ENCODE data around the gene TPM3. TPM values are rescaled to one million over a fixed set of nuclear protein-coding genes. Genes with fewer than 3 reads are reported as not detected.
A peak's percentile ranks its signal among the peaks of the same experiment; 100 is the strongest.

Gene TPM3
- total RNA-seq: 120 and 137 TPM in 2 replicates
- polyA plus RNA-seq: 109 and 139 TPM in 2 replicates

GRCh38 chr1:154191990-154192461 is at the start of gene TPM3:
Gene TPM3, minus strand, starts transcription at chr1:154192100. Its CDS starts 82 bp downstream, at chr1:154192018.
- H3K27ac ChIP-seq: no peak within 1 kb of the TSS
- TF ChIP-seq CTCF (IDR thresholded peaks at IDR 0.05; ENCODE audit: low read depth, low read length): no peak
- no peaks in the 10 kb centered on the region for H3K4me1 ChIP-seq (ENCODE audit: low read depth)
- H3K27me3 ChIP-seq: no peaks in the 10 kb centered on the region
- H3K36me3 ChIP-seq: no peaks in the 10 kb centered on the region
- peak in 1 of 2 donors; percentile 57 for DNase-seq (ENCODE audit: low read depth in 1 of 2, low spot score in 1 of 2)
- no peak within 1 kb of the TSS for H3K4me3 ChIP-seq
- no peaks in the 10 kb centered on the region for H3K9me3 ChIP-seq (ENCODE audit: low read depth)

GRCh38 chr1:154240294-154240833 is 48.5 kb upstream of the TPM3 start:
- H3K27ac ChIP-seq: no peak overlapping the region
- H3K9me3 ChIP-seq (ENCODE audit: low read depth): no peaks in the 10 kb centered on the region
- DNase-seq (ENCODE audit: low read depth in 1 of 2, low spot score in 1 of 2): no peak
- peaks cover 91% of the 10 kb centered on the region for H3K36me3 ChIP-seq
- no peak for TF ChIP-seq CTCF (IDR thresholded peaks at IDR 0.05; ENCODE audit: low read depth, low read length)
- no peak overlapping the region for H3K4me3 ChIP-seq
- H3K4me1 ChIP-seq (ENCODE audit: low read depth): no peaks in the 10 kb centered on the region
- H3K27me3 ChIP-seq: no peaks in the 10 kb centered on the region

- TF ChIP-seq CTCF (IDR thresholded peaks at IDR 0.05; ENCODE audit: low read depth, low read length): no peak
- Histone ChIP-seq H3K36me3 (peaks cover 91% of the 10 kb centered on the region), H3K27ac (no peak overlapping the region)
Observed at GRCh38 chr1:154239491-154239890, 47.6 kb upstream of the TPM3 start.

GRCh38 chr1:154237880-154238506 is 46.1 kb upstream of the TPM3 start:
- no peak for TF ChIP-seq CTCF (IDR thresholded peaks at IDR 0.05; ENCODE audit: low read depth, low read length)
- Histone ChIP-seq H3K27me3 (no peaks in the 10 kb centered on the region), H3K4me3 (no peak overlapping the region), H3K9me3 (ENCODE audit: low read depth) (no peaks in the 10 kb centered on the region), H3K36me3 (peaks cover 88% of the 10 kb centered on the region), H3K27ac (no peak overlapping the region), H3K4me1 (ENCODE audit: low read depth) (no peaks in the 10 kb centered on the region)
- DNase-seq (ENCODE audit: low read depth in 1 of 2, low spot score in 1 of 2): no peak

More at GRCh38 chr1:154239491-154239890, 47.6 kb upstream of the TPM3 start:
- Histone ChIP-seq H3K27me3 (no peaks in the 10 kb centered on the region), H3K9me3 (ENCODE audit: low read depth) (no peaks in the 10 kb centered on the region), H3K4me3 (no peak overlapping the region), H3K4me1 (ENCODE audit: low read depth) (no peaks in the 10 kb centered on the region)
- DNase-seq (ENCODE audit: low read depth in 1 of 2, low spot score in 1 of 2): no peak

GRCh38 chr1:154237435-154237834 is 45.5 kb upstream of the TPM3 start:
- no peak for DNase-seq (ENCODE audit: low read depth in 1 of 2, low spot score in 1 of 2)
- H3K4me3 ChIP-seq: no peak overlapping the region

More at GRCh38 chr1:154237435-154237834, 45.5 kb upstream of the TPM3 start:
- Histone ChIP-seq H3K4me1 (ENCODE audit: low read depth) (no peaks in the 10 kb centered on the region), H3K36me3 (peaks cover 87% of the 10 kb centered on the region), H3K9me3 (ENCODE audit: low read depth) (no peaks in the 10 kb centered on the region), H3K27ac (no peak overlapping the region), H3K27me3 (no peaks in the 10 kb centered on the region)
- TF ChIP-seq CTCF (IDR thresholded peaks at IDR 0.05; ENCODE audit: low read depth, low read length): no peak
